HG03108 (cell line): ENCODE data around the gene PCSK1.
"Not testable (repeated sequence)": the region's sequence is repeated elsewhere in the genome, so short reads cannot be mapped to it uniquely, and the experiment has no call there.

ENCODE experiments used
- ATAC-seq: cut with Tn5 transposase; IDR thresholded peaks from one replicate; pipeline ENCODE4 v1.9.1; 2021; ENCODE audit warnings: moderate library complexity; ENCODE audit not compliant: unreplicated experiment

PCSK1 gene

GRCh38 chr5:96374653-96375052 is 58.4 kb downstream of the PCSK1 start:
- ATAC-seq: no peak

DNA sequence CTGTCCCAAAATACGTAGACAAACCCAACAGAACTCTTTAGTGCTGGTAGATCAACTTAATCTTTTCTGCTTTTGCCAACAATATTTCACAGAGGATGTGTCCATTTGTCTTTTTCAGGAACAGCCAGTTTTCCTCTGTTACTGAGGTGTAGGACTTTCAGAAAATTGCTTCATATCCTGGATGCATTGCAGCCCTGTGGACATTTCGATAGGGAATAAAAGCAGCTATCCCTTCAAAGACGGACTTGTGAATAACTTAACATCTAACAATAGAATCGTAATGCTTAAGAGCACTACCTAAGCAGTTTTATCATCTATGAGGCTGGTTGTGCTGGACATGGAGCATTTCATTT is 59.7 kb downstream of the PCSK1 start:
- no peak for ATAC-seq

- no peak for ATAC-seq
Observed at GRCh38 chr5:96372726-96373380, 60.2 kb downstream of the PCSK1 start.

GRCh38 chr5:96370976-96371375 is 62.1 kb downstream of the PCSK1 start:
- ATAC-seq: no peak

- not testable (repeated sequence) for ATAC-seq
Observed at GRCh38 chr5:96367337-96367736, 65.7 kb downstream of the PCSK1 start.

- ATAC-seq: no peak
Observed at GRCh38 chr5:96354237-96354636, 78.8 kb downstream of the PCSK1 start.

DNA sequence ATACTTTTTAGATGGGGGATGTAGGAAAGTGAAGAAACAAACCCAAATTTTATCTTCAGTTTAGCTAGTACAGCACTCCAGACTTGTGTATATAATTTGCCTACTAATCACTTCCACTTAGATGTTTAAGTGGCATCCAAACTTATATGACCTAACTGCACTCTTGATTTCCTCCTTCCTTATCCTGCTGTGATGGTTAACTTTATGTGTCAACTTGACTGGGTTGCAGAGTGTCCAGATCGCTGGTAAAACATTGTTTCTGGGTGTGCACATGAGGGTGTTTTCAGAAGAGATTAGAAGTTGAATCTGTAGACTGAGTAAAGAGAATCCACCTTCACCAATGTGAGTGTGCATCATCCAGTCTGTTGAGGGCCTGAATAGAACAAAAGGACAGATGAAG is 79.8 kb downstream of the PCSK1 start:
- ATAC-seq: no peak

GRCh38 chr5:96350678-96351077 is 82.4 kb downstream of the PCSK1 start:
- no peak for ATAC-seq

DNA sequence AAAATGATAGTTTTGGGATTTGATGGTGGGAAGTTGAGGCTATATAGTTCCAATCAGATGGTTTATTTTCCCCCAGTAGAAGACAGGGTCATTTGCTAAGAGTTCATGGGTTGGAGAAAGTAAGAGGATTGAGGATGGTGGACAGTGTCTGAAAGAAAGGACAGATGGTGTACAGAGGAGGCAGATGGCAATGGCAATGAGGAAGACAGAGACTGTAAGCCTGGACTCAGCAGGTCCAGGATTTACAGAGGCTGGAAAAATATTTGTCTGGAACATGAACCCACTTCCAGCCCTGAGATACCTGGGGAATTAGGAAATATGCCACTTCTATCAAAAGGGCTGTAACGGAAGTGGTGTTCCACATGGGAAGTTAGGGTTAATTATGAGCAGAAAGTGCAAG is 84.5 kb downstream of the PCSK1 start:
- no peak for ATAC-seq

- no peak for ATAC-seq
Observed at GRCh38 chr5:96347502-96348292, 85.4 kb downstream of the PCSK1 start.

DNA sequence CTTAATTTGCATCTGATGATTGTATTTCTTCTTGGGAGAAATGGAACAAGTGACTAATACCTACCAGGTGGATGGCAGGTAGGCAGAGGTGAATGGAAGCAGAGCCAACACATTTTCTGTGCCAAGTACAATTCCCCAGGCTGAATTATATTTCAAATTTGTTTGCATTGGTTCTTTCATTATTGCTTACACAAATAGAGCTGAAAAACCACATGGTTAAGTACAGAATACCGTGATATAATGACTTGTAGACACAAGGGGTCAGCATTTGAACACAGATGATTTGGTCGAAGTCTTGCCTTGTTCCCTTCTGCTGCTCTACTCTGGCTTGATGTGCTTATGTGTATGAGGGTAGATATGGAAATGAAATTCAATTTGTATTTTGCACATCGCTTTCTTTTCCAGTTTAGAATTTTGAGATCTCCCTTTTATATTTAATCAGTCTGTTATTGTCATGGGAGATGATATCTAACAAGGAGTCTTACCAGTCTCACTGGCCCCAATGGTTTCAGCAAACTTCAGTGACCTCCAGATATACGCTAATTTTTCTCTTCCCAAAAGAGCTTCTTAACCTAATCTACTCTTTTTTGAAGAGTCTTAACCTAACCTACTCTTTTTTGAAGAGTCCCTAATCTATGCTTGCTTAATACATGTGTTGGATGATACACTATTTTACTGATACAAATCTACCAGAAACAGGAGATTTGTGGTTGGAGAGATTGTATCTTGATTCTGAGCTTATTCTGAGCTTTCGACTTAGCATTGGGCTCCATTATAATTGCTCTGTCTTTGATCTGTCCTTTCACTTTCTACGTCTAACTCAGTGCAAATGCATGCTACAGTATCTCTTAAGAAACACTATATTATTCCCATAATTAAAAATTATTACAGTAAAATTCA is 88.1 kb downstream of the PCSK1 start:
- ATAC-seq: peak; percentile 86

GRCh38 chr5:96343094-96343493 is 90.0 kb downstream of the PCSK1 start:
- no peak for ATAC-seq

DNA sequence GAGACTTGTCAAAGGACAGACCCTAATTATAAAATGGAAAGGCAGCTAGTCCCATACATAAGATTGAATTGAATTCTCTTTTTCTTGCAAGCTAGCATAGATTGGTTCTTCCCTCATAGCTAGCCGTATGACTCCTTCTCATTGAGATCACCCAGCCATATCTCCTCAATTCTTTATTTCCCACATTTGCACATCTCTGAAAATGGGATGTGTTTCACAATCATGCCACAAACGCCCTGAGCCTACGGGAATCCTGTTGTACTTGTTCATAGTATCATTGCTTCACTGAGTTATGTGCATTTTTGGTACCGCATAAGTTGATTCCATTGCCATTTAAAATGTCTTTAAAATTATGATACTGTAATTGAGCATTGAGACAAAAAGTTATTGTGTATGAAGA is 90.5 kb downstream of the PCSK1 start:
- no peak for ATAC-seq
